Superior temporal gyrus (tissue), 1 donor: ENCODE data around the gene TPRG1.
"Not testable (repeated sequence)": the region's sequence is repeated elsewhere in the genome, so short reads cannot be mapped to it uniquely, and the experiment has no call there.

Source experiments
- DNase-seq: peaks from one replicate; pipeline ENCODE4 v3.0.0-alpha.2; 2016; ENCODE audit errors: extremely low spot score

Gene TPRG1

GRCh38 chr3:189312866-189313265 is 141.1 kb downstream of the TPRG1 start:
- no peak for DNase-seq

GRCh38 chr3:189316296-189317019 is 144.7 kb downstream of the TPRG1 start:
- DNase-seq = no peak

- DNase-seq = no peak
Measured at GRCh38 chr3:189317911-189318310, 146.1 kb downstream of the TPRG1 start.

GRCh38 chr3:189320511-189320910 is 148.7 kb downstream of the TPRG1 start:
- DNase-seq = no peak

GRCh38 chr3:189322339-189322738 is 150.6 kb downstream of the TPRG1 start:
- no peak for DNase-seq

GRCh38 chr3:189324538-189325138 is 152.9 kb downstream of the TPRG1 start:
- no peak for DNase-seq

GRCh38 chr3:189325454-189325853 is 153.7 kb downstream of the TPRG1 start:
- DNase-seq = no peak

- not testable (repeated sequence) for DNase-seq
Measured at GRCh38 chr3:189329630-189330029, 157.9 kb downstream of the TPRG1 start.

- DNase-seq = no peak
Measured at GRCh38 chr3:189330066-189330465, 158.3 kb downstream of the TPRG1 start.

- no peak for DNase-seq
Measured at GRCh38 chr3:189331002-189331418, 159.2 kb downstream of the TPRG1 start.

- DNase-seq = no peak
Measured at GRCh38 chr3:189334064-189334920, 162.5 kb downstream of the TPRG1 start.

GRCh38 chr3:189337673-189338091 is 165.9 kb downstream of the TPRG1 start:
- no peak for DNase-seq

GRCh38 chr3:189338366-189338765 is 166.6 kb downstream of the TPRG1 start:
- DNase-seq = no peak

GRCh38 chr3:189339996-189340395 is 168.2 kb downstream of the TPRG1 start:
- no peak for DNase-seq

GRCh38 chr3:189340680-189341460 is 169.1 kb downstream of the TPRG1 start:
- no peak for DNase-seq

- DNase-seq = no peak
Measured at GRCh38 chr3:189342811-189343210, 171.0 kb downstream of the TPRG1 start.

- DNase-seq = no peak
Measured at GRCh38 chr3:189344996-189345395, 173.2 kb downstream of the TPRG1 start.

- DNase-seq = no peak
Measured at GRCh38 chr3:189349772-189350171, 178.0 kb downstream of the TPRG1 start.

- DNase-seq = no peak
Measured at GRCh38 chr3:189353318-189353965, 181.7 kb downstream of the TPRG1 start.

GRCh38 chr3:189353988-189354889 is 182.5 kb downstream of the TPRG1 start:
- no peak for DNase-seq
